Measurements from ENCODE around the gene MACO1.

DNA sequence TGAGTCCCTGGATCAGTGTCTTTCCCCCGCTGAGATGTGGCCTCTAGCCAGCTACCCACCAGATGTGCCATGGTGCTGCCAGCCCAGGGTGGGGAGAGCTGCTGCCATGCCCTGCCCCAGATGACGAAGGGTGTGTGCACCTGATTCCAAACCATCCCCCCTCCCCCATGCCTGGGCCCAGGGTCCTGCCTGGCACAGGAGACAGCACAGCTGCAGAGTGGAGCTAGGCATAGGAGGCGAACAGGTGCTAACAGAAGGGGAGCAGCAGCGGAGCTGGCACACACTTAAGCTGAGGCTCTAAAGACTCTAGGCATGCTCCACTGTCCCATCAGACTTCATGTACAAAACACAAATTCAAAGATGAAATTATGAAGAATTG lies 103.7 kb downstream of the MACO1 start:
- TF ChIP-seq, protein P1, sequence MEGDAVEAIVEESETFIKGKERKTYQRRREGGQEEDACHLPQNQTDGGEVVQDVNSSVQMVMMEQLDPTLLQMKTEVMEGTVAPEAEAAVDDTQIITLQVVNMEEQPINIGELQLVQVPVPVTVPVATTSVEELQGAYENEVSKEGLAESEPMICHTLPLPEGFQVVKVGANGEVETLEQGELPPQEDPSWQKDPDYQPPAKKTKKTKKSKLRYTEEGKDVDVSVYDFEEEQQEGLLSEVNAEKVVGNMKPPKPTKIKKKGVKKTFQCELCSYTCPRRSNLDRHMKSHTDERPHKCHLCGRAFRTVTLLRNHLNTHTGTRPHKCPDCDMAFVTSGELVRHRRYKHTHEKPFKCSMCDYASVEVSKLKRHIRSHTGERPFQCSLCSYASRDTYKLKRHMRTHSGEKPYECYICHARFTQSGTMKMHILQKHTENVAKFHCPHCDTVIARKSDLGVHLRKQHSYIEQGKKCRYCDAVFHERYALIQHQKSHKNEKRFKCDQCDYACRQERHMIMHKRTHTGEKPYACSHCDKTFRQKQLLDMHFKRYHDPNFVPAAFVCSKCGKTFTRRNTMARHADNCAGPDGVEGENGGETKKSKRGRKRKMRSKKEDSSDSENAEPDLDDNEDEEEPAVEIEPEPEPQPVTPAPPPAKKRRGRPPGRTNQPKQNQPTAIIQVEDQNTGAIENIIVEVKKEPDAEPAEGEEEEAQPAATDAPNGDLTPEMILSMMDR (IDR thresholded peaks at IDR 0.05) = no peak
- TF ChIP-seq ZFX (IDR thresholded peaks at IDR 0.05; ENCODE audit: borderline replicate concordance) = no peak

Data from 22Rv1 (cell line).